Choroid plexus epithelial cell (primary cell): Measurements from ENCODE around the gene PARP2.

ENCODE experiments used
- DNase-seq: peaks from one replicate; pipeline ENCODE4 v3.0.0-alpha.2; 2010; ENCODE audit warnings: low read depth
- H3K4me3 ChIP-seq: 2 replicates; pipeline ENCODE4 v1.5.1; 2011; ENCODE audit warnings: low read depth, mild to moderate bottlenecking, control low read depth, low read length, moderate library complexity
- TF ChIP-seq, protein P1 (sequence below): conservative IDR thresholded peaks from 2 replicates; pipeline ENCODE4 v1.5.1; 2011; ENCODE audit warnings: low read depth, mild to moderate bottlenecking, control low read depth, inconsistent platforms, low read length, moderate library complexity

The PARP2 gene

DNA sequence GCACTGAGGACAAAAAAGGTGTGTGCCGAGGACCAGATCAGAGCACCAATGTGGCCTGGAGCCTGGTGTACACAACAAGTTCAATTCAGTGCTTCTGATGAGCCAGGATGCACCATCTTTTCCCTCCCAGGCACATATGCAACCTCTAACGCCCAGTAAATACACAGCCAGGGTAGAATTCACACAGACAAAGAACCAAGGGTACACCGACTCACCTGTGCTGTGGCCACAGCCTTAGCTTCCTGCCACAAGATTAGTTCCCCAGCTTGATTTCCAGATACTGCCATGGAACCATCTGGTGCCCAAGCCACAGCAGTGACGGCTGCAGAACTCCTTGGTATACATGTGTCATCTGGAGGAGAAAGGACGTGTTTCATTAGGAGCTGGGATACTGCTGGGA lies 29.4 kb downstream of the PARP2 start:
- H3K4me3 ChIP-seq, result no peak overlapping the region
- DNase-seq, result no peak
- TF ChIP-seq, protein P1, sequence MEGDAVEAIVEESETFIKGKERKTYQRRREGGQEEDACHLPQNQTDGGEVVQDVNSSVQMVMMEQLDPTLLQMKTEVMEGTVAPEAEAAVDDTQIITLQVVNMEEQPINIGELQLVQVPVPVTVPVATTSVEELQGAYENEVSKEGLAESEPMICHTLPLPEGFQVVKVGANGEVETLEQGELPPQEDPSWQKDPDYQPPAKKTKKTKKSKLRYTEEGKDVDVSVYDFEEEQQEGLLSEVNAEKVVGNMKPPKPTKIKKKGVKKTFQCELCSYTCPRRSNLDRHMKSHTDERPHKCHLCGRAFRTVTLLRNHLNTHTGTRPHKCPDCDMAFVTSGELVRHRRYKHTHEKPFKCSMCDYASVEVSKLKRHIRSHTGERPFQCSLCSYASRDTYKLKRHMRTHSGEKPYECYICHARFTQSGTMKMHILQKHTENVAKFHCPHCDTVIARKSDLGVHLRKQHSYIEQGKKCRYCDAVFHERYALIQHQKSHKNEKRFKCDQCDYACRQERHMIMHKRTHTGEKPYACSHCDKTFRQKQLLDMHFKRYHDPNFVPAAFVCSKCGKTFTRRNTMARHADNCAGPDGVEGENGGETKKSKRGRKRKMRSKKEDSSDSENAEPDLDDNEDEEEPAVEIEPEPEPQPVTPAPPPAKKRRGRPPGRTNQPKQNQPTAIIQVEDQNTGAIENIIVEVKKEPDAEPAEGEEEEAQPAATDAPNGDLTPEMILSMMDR, result no peak

DNA sequence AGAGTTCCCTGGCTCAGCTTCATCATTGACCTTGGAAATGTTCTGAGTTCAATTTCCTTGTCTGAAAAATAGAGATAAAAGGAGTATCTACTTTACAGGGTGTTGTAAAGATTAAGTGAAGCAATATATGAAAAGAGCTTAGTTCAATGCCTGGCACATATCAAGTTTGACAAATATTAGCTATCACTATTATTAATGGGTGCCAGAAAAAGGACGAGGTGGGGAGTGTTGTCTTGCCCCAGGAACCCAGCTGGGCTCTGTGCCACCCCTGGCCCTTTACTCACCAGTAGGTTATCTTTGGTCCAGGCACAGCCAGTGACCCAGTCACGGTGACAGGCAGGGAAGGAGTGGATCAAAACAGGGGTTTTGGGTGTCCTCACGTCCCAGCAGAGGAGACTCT lies 32.0 kb downstream of the PARP2 start:
- TF ChIP-seq, protein P1, result no peak
- DNase-seq, result no peak

DNA sequence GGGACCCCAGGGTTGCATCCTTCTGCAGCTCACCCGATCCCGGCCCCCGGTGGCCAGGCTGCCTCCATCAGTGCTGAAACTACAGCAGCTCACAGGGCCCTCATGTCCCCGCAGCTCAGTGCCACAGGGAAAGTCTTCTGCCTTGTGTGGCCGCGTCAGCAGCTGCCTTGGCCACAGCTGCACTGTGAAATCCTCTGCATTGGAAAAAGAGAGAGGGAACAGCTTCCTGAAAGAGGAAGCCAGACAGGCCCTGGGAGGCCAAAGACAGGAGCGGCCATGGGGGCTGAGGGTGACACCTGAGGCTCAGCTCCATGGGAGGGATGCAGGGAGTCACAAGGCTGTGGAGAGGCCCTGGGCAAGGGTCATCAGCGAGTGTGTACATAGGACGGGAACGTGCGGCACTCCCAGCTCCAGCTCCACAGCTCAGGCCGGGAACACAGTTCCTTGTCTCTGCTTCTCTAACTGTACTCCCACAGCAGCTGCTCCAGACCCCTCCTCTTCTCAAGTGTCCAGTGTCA lies 32.7 kb downstream of the PARP2 start:
- TF ChIP-seq, protein P1, result no peak
- no peak for DNase-seq
- no peak overlapping the region for H3K4me3 ChIP-seq

More for the DNA sequence above, 32.0 kb downstream of the PARP2 start:
- H3K4me3 ChIP-seq, result no peak overlapping the region

DNA sequence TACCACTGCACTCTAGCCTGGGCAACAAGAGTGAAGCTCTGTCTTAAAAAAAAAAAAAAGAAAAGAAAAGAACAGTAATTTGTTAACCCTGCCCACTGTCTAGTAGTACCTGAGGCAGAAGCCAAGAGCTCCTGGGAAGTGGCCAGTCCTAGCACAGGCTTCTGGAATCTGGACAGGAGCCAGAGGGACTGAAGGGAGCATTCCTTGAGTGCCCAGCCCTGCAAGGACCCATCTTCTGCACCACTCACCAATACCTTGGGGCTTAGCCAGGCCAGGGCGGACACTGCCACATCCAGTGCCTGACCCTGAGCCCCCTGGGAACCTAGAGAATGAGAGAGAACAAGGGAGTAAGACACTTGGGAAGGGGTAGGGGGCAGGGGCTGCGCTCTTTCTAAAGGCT lies 33.7 kb downstream of the PARP2 start:
- H3K4me3 ChIP-seq, result no peak overlapping the region
- DNase-seq, result no peak
- TF ChIP-seq, protein P1, result no peak

DNA sequence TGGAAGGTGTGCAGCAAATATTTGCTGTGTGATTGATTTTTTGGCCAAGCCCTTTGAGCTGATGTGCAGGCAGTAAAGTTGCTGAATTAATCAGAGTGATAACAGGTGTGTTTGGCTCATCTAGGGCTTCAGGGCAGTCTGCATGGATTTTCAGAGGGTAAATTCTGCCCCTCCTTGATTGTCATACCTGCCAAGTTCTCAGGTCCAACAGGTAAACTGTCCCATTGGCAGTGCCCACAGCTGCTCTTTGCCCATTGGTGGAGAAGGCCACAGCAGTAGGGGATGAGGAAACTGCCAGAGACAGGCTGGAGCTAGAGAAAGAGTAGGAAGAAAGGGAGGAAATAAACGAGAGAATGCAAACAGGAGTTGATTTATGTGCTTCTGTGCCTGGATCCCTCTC lies 36.3 kb downstream of the PARP2 start:
- TF ChIP-seq, protein P1, result no peak
- no peak overlapping the region for H3K4me3 ChIP-seq
- no peak for DNase-seq

DNA sequence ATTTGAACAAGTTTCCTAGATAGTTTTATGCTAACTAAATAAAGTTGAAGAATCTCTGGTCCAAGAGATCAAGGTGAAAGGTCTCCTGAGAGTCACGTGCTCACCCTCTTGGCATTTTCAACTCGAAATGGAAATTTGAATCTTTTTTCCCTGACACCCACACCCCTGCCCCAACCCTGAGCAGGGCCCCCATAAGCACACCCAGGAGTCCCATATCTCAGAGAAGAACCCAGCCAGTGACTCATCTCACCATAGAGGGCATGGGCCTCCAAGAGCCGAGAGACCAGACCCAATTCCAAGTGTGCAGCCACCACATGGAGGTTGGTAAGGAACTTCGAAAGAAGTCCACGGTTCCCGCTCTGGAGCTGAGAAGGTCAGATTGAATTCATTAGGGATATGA lies 37.2 kb downstream of the PARP2 start:
- H3K4me3 ChIP-seq, result no peak overlapping the region
- DNase-seq, result no peak
- TF ChIP-seq, protein P1, result no peak

DNA sequence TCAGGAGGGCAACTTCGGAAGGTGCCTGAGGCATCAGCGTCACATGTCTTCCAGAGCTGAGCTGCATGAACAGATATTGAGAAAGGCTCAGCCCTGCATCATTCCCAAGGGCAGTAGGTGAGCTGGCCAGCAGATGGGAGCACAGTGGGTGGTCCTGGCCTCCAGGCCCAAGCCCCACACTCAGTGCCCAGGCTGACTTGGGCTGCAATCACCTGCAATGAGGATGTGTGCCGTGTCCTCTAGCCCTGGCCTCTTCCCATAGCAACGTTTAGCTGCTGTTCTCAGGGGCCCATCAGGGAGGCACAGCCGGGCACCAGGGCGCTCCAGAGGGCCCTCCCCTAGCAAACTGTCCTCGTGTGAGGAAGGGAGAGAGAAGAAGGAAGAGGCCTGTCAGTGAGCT lies 37.9 kb downstream of the PARP2 start:
- H3K4me3 ChIP-seq, result no peak overlapping the region
- DNase-seq, result no peak
- TF ChIP-seq, protein P1, result no peak
